ENCODE data around the gene CIRBP. TPM values are rescaled to one million over a fixed set of nuclear protein-coding genes. Genes with fewer than 3 reads are reported as not detected.

The CIRBP gene
- total and polyA plus RNA-seq, 2 of the 13 experiments (the other 11 are each of a cell fraction or from before 2014, with no cell fraction given) = 133 to 140 TPM

- TF ChIP-seq ETS1 (CRISPR knock-in tag; IDR thresholded peaks at IDR 0.05) = no peak
- TF ChIP-seq ZNF256 (CRISPR knock-in tag; conservative IDR thresholded peaks at IDR 0.05) = no peak
- peak; percentile 57 for TF ChIP-seq POLR2G (IDR thresholded peaks at IDR 0.05; ENCODE audit: low read depth, low read length)
- TF ChIP-seq TBX3 (IDR thresholded peaks at IDR 0.05; ENCODE audit: borderline replicate concordance) = no peak
- TF ChIP-seq PCBP1 (IDR thresholded peaks at IDR 0.05; ENCODE audit: borderline replicate concordance, low read depth, low read length) = no peak
- no peak for TF ChIP-seq ZFP36L2 (CRISPR knock-in tag; IDR thresholded peaks at IDR 0.05)
- TF ChIP-seq TOPORS (CRISPR knock-in tag; IDR thresholded peaks at IDR 0.05) = peak; percentile 52; the same call in 1 of the 2 replicates
- no peak for TF ChIP-seq ZNF446 (CRISPR knock-in tag; IDR thresholded peaks at IDR 0.05)
- TF ChIP-seq TFE3 (CRISPR knock-in tag; IDR thresholded peaks at IDR 0.05) = peak; percentile 45; the same call in 1 of the 2 replicates
- TF ChIP-seq TFDP2 (CRISPR knock-in tag; IDR thresholded peaks at IDR 0.05) = no peak; the same call in 1 of the 2 replicates
- TF ChIP-seq EHMT2 (IDR thresholded peaks at IDR 0.05; ENCODE audit: borderline replicate concordance, low read depth, low read length) = no peak
- TF ChIP-seq ZNF280D (CRISPR knock-in tag; IDR thresholded peaks at IDR 0.05) = peak; percentile 50; the same call in 1 of the 2 replicates
- peak; percentile 28 for TF ChIP-seq ZNF687 (CRISPR knock-in tag; IDR thresholded peaks at IDR 0.05)
- peak; percentile 86; the same call in 1 of the 2 replicates for TF ChIP-seq HNRNPL (IDR thresholded peaks at IDR 0.05; ENCODE audit: low read depth, low read length)
- TF ChIP-seq SMARCE1 (IDR thresholded peaks at IDR 0.05; ENCODE audit: borderline replicate concordance) = no peak
- TF ChIP-seq ZNF329 (CRISPR knock-in tag; IDR thresholded peaks at IDR 0.05; ENCODE audit: low read depth) = no peak
- TF ChIP-seq ZNF713 (CRISPR knock-in tag; IDR thresholded peaks at IDR 0.05) = no peak
- no peak for TF ChIP-seq CEBPG (CRISPR knock-in tag; IDR thresholded peaks at IDR 0.05)
- TF ChIP-seq TARDBP (CRISPR knock-in tag; IDR thresholded peaks at IDR 0.05) = peak; percentile 48; the same call in 1 of the 2 replicates
Measured at GRCh38 chr19:1254530-1255185, 14.5 kb upstream of the CIRBP start (continued).

Data from HepG2 (cell line).